Psoas muscle (tissue), 8 donors: ENCODE results near the gene FGF3. TPM values are rescaled to one million over a fixed set of nuclear protein-coding genes. Genes with fewer than 3 reads are reported as not detected.
A peak's percentile ranks its signal among the peaks of the same experiment; 100 is the strongest.

Experiments used
- ATAC-seq, 4 donors: fragments of 200-7000 bp; cut with Tn5 transposase; one replicate each; pipeline ENCODE4 v1.9.1; 2020; ENCODE audit warnings: moderate library complexity in 3 of 4, mild to moderate bottlenecking in 2 of 4
- DNase-seq, 2 donors: peaks; one replicate each; pipeline ENCODE4 v3.0.0-alpha.2; 2020
- H3K27ac ChIP-seq: fragments of 200-600 bp; one replicate; pipeline ENCODE4 v1.8.0; 2022
- H3K27me3 ChIP-seq, 3 donors: fragments of 200-600 bp in 1 of 3; one replicate each; pipeline versions ENCODE4 v1.6.1 to v1.8.0; 2013 to 2022; ENCODE audit warnings: low read length in 2 of 3, mild to moderate bottlenecking in 2 of 3, moderate library complexity in 1 of 3; ENCODE audit not compliant: insufficient read depth in 3 of 3
- H3K36me3 ChIP-seq, 2 donors: fragments of 200-600 bp in 1 of 2; one replicate each; pipeline versions ENCODE4 v1.6.1 to v1.8.0; 2013 to 2022; ENCODE audit warnings: low read depth in 1 of 2, mild to moderate bottlenecking in 1 of 2, moderate library complexity in 1 of 2; ENCODE audit not compliant: insufficient read depth in 1 of 2
- H3K4me1 ChIP-seq: fragments of 200-600 bp; one replicate; pipeline ENCODE4 v1.8.0; 2022
- H3K4me3 ChIP-seq: fragments of 200-600 bp; one replicate; pipeline ENCODE4 v1.8.0; 2022; ENCODE audit warnings: mild to moderate bottlenecking
- H3K9me3 ChIP-seq: fragments of 200-600 bp; one replicate; pipeline ENCODE4 v1.8.0; 2022
- CTCF ChIP-seq: fragments of 200-600 bp; IDR thresholded peaks from one replicate; pipeline ENCODE4 v1.8.0; 2022; ENCODE audit warnings: antibody characterized with exemption
- WGBS, 3 donors: extraction: QIAGEN DNeasy Blood & Tissue Kit; methylation state at CpG; one replicate each; pipeline versions ENCODE4 v1.1.6 to v1.1.7; 2013; 5-methylcytosine and 5-hydroxymethylcytosine counted together
- intact Hi-C, 2 donors: fragments of 100-400 bp; cut with DNase I; formaldehyde crosslinking; loops; one replicate each; pipeline versions ENCODE4 v1.11.0 to v1.14.2; 2022
- polyA plus RNA-seq, 3 donors: library from polyadenylated mRNA; stranded (reverse); fragments of 200-250 nt; gene quantifications; one replicate each; pipeline ENCODE4 v1.2.3, GENCODE V29; 2013
- total RNA-seq, 4 donors: library from RNA; stranded (reverse); fragmentation: NEBNext Ultra II Directional in 2 of 4; extraction: Animal tissue kit (Norgen Biotek cat#: 25700) in 2 of 4; gene quantifications; one replicate each; pipeline versions ENCODE4 v1.2.1 to v1.2.4, GENCODE V29; 2021 to 2023
- donor health status: healthy with polysubstance abuse.
- donor health status: DM: no; HTN: no; CAD: no; lungs with moderate emphysema.
- donor health status: Bipolar disorder and iron deficiency.
- donor health status: healthy.
- donor health status: DM: yes; HTN: yes; CAD: no.
- donor health status: DM: no; HTN: no; CAD: no.
- donor health status: DM: no; HTN: no; CAD: no.
- donor health status: DM: yes; HTN: yes; CAD: no.

Gene FGF3
- total and polyA plus RNA-seq, 7 donors = not detected

GRCh38 chr11:69802590-69802989 lies 16.6 kb downstream of the FGF3 start:
- no peaks in the 10 kb centered on the region for H3K9me3 ChIP-seq
- TF ChIP-seq CTCF = no peak
- DNase-seq = no peak
- H3K36me3 ChIP-seq = no peaks in the 10 kb centered on the region
- intact Hi-C loops = loop anchor here in 1 of 2 donors (5.0 kb wide), 1 partner anchor 115 kb away; no protein-coding TSS in a partner anchor
- no peak for ATAC-seq
- H3K4me3 ChIP-seq = no peak overlapping the region
- no peaks in the 10 kb centered on the region for H3K4me1 ChIP-seq
- H3K27me3 ChIP-seq = peaks cover 0 to 6% (median 0%) of the 10 kb centered on the region in 3 donors
- WGBS, 3 donors = 73 to 88% (median 80%) methylated on average over 1 of the region's 1 CpG
- no peak overlapping the region for H3K27ac ChIP-seq

GRCh38 chr11:69801513-69802335 lies 17.5 kb downstream of the FGF3 start:
- Histone ChIP-seq H3K9me3 (no peaks in the 10 kb centered on the region), H3K4me1 (no peaks in the 10 kb centered on the region), H3K4me3 (no peak overlapping the region), H3K36me3 (no peaks in the 10 kb centered on the region), H3K27me3 (peaks cover 0 to 9% (median 0%) of the 10 kb centered on the region in 3 donors), H3K27ac (no peak overlapping the region)
- 37 to 40% (median 38%) methylated on average over 15 of the region's 15 CpGs for WGBS, 3 donors
- intact Hi-C loops = loop anchor here in 1 of 2 donors (5.0 kb wide), 1 partner anchor 114 kb away; no protein-coding TSS in a partner anchor
- ATAC-seq (no peak), DNase-seq (no peak)
- TF ChIP-seq CTCF = peak; percentile 44

- H3K4me3 ChIP-seq = no peak overlapping the region
- DNase-seq = no peak
- ATAC-seq = no peak
- H3K4me1 ChIP-seq = no peaks in the 10 kb centered on the region
- no peak overlapping the region for H3K27ac ChIP-seq
- H3K36me3 ChIP-seq = no peaks in the 10 kb centered on the region
- no peaks in the 10 kb centered on the region for H3K9me3 ChIP-seq
- intact Hi-C loops = loop anchor here in 1 of 2 donors (5.0 kb wide), 1 partner anchor 113 kb away; no protein-coding TSS in a partner anchor
- H3K27me3 ChIP-seq = peaks cover 0 to 9% (median 0%) of the 10 kb centered on the region in 3 donors
- TF ChIP-seq CTCF = no peak
- 96 to 97% (median 96%) methylated on average over 5 of the region's 5 CpGs for WGBS, 3 donors
These were observed 18.9 kb downstream of the FGF3 start for GRCh38 chr11:69800278-69800677.

GRCh38 chr11:69799582-69799981 lies 19.6 kb downstream of the FGF3 start:
- WGBS, 3 donors = 15 to 27% (median 22%) methylated on average over 3 of the region's 3 CpGs
- H3K4me1 ChIP-seq = no peaks in the 10 kb centered on the region
- TF ChIP-seq CTCF = no peak
- intact Hi-C loops = no loop called here
- peaks cover 0 to 9% (median 0%) of the 10 kb centered on the region in 3 donors for H3K27me3 ChIP-seq
- H3K9me3 ChIP-seq = no peaks in the 10 kb centered on the region
- H3K36me3 ChIP-seq = no peaks in the 10 kb centered on the region
- no peak for ATAC-seq
- no peak overlapping the region for H3K4me3 ChIP-seq
- DNase-seq = no peak
- no peak overlapping the region for H3K27ac ChIP-seq
